ENCODE data around the gene B3GALT2.
"Not testable (repeated sequence)": the region's sequence is repeated elsewhere in the genome, so short reads cannot be mapped to it uniquely, and the experiment has no call there.

Gene B3GALT2

DNA sequence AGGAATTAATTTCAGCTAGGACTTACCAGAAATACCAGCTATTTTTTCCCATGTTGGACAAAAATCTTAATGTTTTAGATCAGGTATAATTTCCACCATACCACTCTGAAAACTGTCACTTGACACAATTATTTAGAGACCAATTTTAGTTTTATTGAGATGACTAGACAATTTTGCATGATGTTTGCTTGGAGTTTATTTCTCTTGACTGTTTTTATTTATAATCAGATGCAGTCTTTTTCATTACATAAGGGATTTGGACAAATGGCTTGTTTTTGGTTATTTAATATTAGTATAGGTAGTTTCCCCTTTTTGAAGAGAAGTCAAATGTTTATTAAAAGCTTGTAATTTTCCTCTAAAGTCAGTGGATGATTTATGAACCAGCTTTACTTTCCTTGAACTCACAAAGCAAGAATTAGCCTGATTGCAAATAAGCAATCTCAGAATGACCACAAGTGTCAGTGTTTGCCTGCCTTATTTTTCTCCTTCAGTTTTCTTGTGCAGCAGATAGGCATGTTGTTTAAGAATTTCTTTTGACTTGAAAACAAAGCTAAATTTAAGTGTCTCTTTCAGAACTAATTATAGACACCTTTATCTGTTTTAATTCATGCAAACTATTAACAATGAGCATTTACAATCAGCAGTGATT, 3.8 kb upstream of the B3GALT2 start:
- Mint-ChIP-seq H3K4me3 (no peak overlapping the region), H3K4me1 (ENCODE audit: low read depth) (peaks cover 56% of the 10 kb centered on the region), H3K27ac (no peak overlapping the region), H3K9me3 (ENCODE audit: low read depth) (no peaks in the 10 kb centered on the region), H3K36me3 (peaks cover 7% of the 10 kb centered on the region), H3K27me3 (no peaks in the 10 kb centered on the region)

DNA sequence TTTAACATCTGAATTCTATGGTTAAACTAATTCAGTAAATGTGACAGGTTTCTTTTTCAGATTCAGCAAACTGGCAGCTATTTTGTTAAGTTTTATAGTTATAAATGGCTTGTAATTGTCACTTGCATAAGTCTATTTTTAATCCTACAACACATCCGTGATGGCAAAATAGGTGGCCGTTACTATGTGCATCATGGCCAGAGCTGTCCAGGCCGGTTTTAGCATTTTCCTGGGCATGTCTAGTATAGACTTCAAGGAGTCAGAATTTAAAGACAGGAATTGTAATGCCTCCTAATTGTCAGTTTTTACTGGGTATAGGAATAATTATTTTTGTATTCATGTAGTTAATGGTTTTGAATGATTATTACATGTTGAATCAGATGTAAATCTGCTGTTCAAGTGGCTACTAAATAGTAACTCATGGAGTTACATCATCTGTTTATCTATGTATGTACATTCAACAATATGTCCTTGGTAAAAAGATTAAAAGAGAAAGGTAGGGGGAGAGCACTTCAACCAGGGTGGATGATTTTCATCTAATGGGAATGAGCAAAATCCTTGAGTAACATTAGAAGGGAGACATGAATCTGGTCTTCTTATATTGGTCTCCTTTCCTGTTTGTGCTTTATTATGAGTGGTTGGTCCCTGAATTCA, 3.2 kb upstream of the B3GALT2 start:
- Mint-ChIP-seq H3K4me3 (no peak overlapping the region), H3K27ac (no peak overlapping the region), H3K36me3 (peaks cover 5% of the 10 kb centered on the region), H3K27me3 (no peaks in the 10 kb centered on the region), H3K9me3 (ENCODE audit: low read depth) (no peaks in the 10 kb centered on the region), H3K4me1 (ENCODE audit: low read depth) (peaks cover 61% of the 10 kb centered on the region)

DNA sequence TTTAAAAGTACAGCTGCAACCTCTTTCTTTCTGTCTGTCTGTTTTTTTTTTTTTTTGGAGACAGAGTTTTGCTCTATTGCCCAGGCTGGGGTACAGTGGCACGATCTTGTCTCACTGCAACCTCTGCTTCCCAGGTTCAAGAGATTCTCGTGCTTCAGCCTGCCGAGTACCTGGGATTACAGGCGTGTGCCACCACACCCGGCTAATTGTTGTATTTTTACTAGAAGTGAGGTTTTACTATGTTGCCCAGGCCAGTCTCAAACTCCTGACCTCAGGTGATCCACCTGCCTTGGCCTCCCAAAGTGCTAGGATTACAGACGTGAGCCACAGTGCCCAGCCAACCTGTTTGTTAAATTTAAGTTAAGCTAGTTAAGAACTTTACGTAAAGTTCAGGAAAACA, 2.5 kb upstream of the B3GALT2 start:
- H3K36me3 Mint-ChIP-seq; H3K4me3 Mint-ChIP-seq; H3K27ac Mint-ChIP-seq; H3K9me3 Mint-ChIP-seq (ENCODE audit: low read depth); H3K27me3 Mint-ChIP-seq: not testable (repeated sequence)
- peaks cover 63% of the 10 kb centered on the region for H3K4me1 Mint-ChIP-seq (ENCODE audit: low read depth)

DNA sequence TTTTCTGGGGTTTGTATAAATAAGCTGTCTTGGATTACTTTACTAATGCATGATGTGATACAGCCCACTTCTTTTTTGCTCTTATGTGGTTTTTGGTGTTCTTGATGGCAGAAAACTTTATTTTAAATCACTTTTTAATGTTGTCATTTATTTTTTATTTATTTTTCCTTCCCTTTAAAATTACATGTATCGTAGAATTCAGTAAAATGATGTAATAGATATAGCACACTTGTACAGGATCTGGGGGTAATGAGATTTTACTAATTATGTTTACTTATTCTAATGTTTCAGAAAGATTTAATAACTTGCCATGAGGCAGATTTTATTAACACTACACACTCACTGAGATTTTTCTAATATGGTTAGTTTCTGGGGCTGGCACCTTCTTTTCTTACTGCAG, 701 bp upstream of the B3GALT2 start:
- Mint-ChIP-seq H3K27me3 (no peaks in the 10 kb centered on the region), H3K9me3 (ENCODE audit: low read depth) (no peaks in the 10 kb centered on the region), H3K27ac (no peak overlapping the region), H3K36me3 (no peaks in the 10 kb centered on the region), H3K4me1 (ENCODE audit: low read depth) (peaks cover 65% of the 10 kb centered on the region), H3K4me3 (no peak overlapping the region)

DNA sequence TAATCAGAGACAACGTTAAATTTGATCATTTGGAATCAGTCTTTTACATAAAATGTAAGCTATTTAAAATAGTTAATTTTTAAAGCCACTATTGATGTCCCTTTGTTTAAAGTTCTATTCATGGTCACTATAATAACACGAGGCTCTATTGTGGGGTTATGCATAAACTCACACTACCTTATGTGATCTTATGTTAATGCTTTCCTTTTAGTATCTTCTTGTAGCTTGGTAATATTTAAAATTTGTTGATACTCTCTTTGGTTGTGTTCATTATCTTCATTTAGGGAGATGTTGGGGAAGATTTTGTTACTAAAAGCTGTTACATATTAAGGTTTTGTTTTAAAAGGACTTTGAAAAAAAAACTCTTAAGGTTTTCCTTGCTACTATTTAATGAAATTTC, 1.2 kb downstream of the B3GALT2 start:
- H3K27ac Mint-ChIP-seq = peak overlapping the region; percentile 7

DNA sequence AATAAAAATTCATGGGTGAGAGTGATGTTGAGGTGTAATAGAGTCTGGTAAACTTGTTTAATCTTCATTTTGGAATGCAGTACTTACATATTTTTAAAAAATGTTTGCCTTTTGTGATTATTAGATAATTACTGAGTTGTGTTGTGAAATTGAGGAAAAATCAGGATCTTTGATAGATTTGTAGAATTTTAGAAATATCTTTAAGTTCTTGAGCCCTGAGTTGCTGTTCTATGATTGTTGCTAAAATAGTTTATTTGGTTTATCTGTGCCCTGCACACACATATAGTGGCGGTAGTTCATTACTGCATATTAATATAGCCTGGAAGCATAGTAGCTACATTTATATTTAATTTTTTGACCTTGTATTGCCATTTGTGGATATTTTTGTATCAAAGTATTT, 1.6 kb downstream of the B3GALT2 start:
- H3K4me1 Mint-ChIP-seq (ENCODE audit: low read depth) = peaks cover 55% of the 10 kb centered on the region
- no peak overlapping the region for H3K27ac Mint-ChIP-seq
- H3K27me3 Mint-ChIP-seq = no peaks in the 10 kb centered on the region
- no peak overlapping the region for H3K4me3 Mint-ChIP-seq
- H3K36me3 Mint-ChIP-seq = no peaks in the 10 kb centered on the region
- no peaks in the 10 kb centered on the region for H3K9me3 Mint-ChIP-seq (ENCODE audit: low read depth)

More for the DNA sequence above, 1.2 kb downstream of the B3GALT2 start:
- Mint-ChIP-seq H3K27me3 (no peaks in the 10 kb centered on the region), H3K4me1 (ENCODE audit: low read depth) (peaks cover 59% of the 10 kb centered on the region), H3K4me3 (no peak overlapping the region), H3K36me3 (no peaks in the 10 kb centered on the region), H3K9me3 (ENCODE audit: low read depth) (no peaks in the 10 kb centered on the region)

DNA sequence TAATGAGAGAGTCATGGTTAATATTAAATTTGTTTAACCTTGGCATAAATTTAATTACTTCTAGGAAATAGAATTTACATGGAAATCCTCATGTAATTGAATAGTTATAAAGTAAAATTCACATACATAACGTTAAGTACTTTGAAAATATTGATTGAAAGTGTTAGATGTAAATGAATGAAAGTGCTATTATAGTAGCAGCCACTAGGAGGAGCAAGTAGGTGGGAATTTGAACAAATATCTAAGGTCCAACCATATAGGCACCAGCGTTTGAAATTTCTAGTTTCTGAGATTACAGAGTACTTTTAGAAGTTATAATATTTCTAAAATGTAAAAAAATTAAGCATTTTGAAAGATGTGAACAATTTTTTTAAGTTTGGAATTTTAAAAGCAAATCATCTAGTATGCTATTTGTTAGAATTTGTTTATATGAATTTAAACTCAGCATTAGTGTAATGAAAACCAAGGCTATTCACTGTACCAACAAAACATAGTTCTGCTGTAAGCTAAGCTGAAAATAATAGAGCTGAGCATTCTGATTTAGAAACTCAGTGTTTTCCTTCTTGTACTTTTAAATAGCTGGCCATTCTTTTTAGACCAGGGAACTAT, 3.3 kb downstream of the B3GALT2 start:
- Mint-ChIP-seq H3K4me3 (no peak overlapping the region), H3K9me3 (ENCODE audit: low read depth) (no peaks in the 10 kb centered on the region), H3K4me1 (ENCODE audit: low read depth) (peaks cover 54% of the 10 kb centered on the region), H3K27ac (no peak overlapping the region), H3K36me3 (no peaks in the 10 kb centered on the region), H3K27me3 (no peaks in the 10 kb centered on the region)

DNA sequence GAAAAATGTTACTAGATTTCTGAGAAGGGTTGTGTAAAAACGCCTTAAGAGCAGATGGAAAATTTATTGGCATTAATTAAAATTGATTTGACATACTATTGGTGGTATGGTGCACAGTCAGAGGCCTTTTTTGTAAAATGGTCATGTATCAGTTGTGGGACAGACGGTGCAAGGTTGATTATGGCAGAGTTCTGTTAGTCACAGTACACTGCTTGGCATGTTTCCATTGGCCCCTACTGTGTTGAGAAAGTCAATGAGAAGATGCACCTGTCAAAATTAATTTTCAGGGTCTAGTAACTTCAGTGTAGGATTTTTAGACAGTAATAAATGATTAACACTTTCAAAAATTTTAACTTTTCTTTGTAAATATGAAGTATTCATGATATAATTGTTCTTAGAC, 4.4 kb downstream of the B3GALT2 start:
- no peaks in the 10 kb centered on the region for H3K9me3 Mint-ChIP-seq (ENCODE audit: low read depth)
- H3K27me3 Mint-ChIP-seq = no peaks in the 10 kb centered on the region
- peaks cover 47% of the 10 kb centered on the region for H3K4me1 Mint-ChIP-seq (ENCODE audit: low read depth)
- H3K27ac Mint-ChIP-seq = no peak overlapping the region
- no peaks in the 10 kb centered on the region for H3K36me3 Mint-ChIP-seq
- H3K4me3 Mint-ChIP-seq = no peak overlapping the region

DNA sequence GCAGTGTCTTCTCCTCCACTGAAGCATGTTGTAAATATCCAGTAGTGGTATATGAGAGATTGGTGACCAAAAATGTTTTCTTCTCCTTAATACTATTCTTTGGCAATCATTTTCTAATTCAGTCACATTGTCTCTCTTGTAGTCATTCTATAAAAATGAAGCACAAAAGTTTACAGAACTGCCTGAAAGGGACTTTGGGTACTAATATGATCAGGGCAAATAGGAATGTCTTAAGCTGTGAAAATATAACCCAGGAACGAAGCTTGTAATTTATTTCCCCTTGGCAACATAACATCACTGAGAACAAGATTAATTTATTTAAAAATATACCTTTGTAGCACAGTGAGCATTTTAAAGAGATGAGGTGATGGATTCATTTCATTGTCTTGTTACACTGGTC, 4.9 kb downstream of the B3GALT2 start:
- Mint-ChIP-seq H3K4me3 (no peak overlapping the region), H3K4me1 (ENCODE audit: low read depth) (peaks cover 45% of the 10 kb centered on the region), H3K36me3 (no peaks in the 10 kb centered on the region), H3K9me3 (ENCODE audit: low read depth) (no peaks in the 10 kb centered on the region), H3K27me3 (no peaks in the 10 kb centered on the region), H3K27ac (no peak overlapping the region)

DNA sequence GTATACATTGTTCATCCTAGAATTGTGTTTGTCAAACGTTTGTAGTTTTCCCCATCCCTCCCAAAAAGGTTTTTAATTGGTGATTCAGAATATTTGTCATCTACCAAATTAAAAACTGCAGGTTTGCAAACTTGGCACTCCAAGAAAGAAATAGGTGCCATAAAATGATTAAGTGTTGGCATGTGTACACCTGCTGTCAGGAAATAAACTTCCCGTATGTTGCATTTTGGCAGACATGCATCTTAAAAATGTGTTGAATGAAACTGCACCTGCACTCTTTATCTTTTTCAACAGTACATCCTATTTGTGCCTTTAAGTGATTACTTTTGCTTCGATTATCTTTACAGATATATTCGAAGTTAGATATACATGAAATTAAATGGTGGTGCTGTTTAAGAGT, 7.3 kb downstream of the B3GALT2 start:
- H3K36me3 Mint-ChIP-seq = peaks cover 5% of the 10 kb centered on the region
- no peaks in the 10 kb centered on the region for H3K9me3 Mint-ChIP-seq (ENCODE audit: low read depth)
- no peaks in the 10 kb centered on the region for H3K27me3 Mint-ChIP-seq
- peaks cover 37% of the 10 kb centered on the region for H3K4me1 Mint-ChIP-seq (ENCODE audit: low read depth)
- no peak overlapping the region for H3K4me3 Mint-ChIP-seq
- no peak overlapping the region for H3K27ac Mint-ChIP-seq

DNA sequence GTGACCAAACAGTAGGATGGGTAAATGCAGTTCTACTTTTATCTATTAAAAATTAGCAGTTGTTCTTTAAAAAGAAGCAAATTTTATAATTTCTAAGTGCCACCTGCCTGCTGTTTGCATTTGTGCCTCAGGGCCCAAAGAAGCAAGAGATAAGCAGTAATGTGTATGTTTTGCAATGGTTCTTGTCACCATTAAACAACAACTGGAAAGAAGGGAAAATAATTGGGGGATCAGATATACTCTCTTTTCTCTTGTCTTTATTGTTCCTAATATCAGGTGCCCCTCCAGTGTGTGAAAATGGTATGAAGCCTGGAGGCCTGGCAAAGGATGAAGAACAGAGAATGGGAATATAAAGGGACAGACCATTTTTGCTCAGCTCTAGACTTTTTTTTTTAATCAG, 9.6 kb downstream of the B3GALT2 start:
- peaks cover 41% of the 10 kb centered on the region for H3K4me1 Mint-ChIP-seq (ENCODE audit: low read depth)
- no peaks in the 10 kb centered on the region for H3K27me3 Mint-ChIP-seq
- peaks cover 8% of the 10 kb centered on the region for H3K36me3 Mint-ChIP-seq
- no peak overlapping the region for H3K27ac Mint-ChIP-seq
- no peaks in the 10 kb centered on the region for H3K9me3 Mint-ChIP-seq (ENCODE audit: low read depth)
- no peak overlapping the region for H3K4me3 Mint-ChIP-seq

DNA sequence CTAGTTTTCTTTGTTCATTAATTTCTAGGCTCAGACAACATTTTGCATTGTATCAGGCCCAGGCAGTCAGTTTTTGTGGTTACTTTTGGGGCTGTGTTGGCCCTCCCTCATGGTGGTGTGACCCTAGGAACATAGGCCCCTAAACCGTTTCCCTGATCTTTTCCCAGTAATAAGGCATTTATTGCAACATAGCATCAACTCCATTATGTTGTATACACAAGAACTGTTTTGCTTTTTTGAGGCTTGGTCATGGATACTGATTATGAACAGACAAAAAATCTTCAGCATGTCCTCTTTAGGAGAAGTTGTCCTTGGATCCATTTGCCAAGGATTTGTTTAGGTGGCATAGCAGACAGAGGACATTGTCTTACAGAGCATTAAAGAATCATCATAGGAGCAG, 10.3 kb downstream of the B3GALT2 start:
- H3K27me3 Mint-ChIP-seq = no peaks in the 10 kb centered on the region
- no peak overlapping the region for H3K4me3 Mint-ChIP-seq
- no peaks in the 10 kb centered on the region for H3K9me3 Mint-ChIP-seq (ENCODE audit: low read depth)
- peaks cover 8% of the 10 kb centered on the region for H3K36me3 Mint-ChIP-seq
- peaks cover 41% of the 10 kb centered on the region for H3K4me1 Mint-ChIP-seq (ENCODE audit: low read depth)
- H3K27ac Mint-ChIP-seq = peak overlapping the region; percentile 19

DNA sequence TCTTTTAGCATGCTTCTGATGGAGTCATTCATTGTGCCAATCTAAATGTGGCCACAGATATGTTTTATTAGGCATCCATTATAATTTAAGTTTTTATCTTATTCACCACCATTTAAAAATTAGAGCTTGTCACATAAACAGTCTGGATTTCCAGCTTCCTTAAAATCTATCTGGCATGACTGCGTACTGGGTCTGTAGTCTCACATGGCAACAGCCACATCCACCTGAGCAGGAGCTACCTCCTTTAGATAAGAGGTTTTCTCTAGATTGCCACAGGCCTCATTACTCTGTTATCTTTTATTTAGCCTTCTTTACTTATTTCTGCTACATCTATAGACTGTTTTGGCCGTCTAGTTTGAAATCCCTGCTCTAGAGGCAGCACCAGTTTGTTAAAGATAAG, 29.1 kb downstream of the B3GALT2 start:
- Mint-ChIP-seq H3K4me3 (no peak overlapping the region), H3K27me3 (no peaks in the 10 kb centered on the region), H3K36me3 (peaks cover 12% of the 10 kb centered on the region), H3K9me3 (ENCODE audit: low read depth) (no peaks in the 10 kb centered on the region), H3K27ac (no peak overlapping the region), H3K4me1 (ENCODE audit: low read depth) (peaks cover 39% of the 10 kb centered on the region)

DNA sequence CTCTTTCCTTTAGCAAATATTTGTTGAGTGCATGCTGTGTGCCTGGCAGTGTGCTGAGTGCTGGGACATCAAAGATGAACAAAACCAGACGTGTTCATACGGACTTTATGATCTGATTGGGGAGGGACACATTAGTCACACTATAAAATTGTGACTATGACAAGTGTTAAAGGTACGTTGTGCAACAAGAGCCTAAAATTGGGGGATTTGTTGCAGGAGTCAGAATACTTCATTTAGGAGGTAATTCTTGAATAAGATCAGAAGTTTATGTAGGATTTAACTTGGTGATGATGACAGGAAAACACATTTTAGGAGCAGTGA, 29.6 kb downstream of the B3GALT2 start:
- H3K9me3 Mint-ChIP-seq (ENCODE audit: low read depth) = no peaks in the 10 kb centered on the region
- H3K27me3 Mint-ChIP-seq = no peaks in the 10 kb centered on the region
- peak overlapping the region; percentile 54 for H3K27ac Mint-ChIP-seq
- H3K4me1 Mint-ChIP-seq (ENCODE audit: low read depth) = peaks cover 40% of the 10 kb centered on the region
- H3K4me3 Mint-ChIP-seq = no peak overlapping the region
- peaks cover 15% of the 10 kb centered on the region for H3K36me3 Mint-ChIP-seq

DNA sequence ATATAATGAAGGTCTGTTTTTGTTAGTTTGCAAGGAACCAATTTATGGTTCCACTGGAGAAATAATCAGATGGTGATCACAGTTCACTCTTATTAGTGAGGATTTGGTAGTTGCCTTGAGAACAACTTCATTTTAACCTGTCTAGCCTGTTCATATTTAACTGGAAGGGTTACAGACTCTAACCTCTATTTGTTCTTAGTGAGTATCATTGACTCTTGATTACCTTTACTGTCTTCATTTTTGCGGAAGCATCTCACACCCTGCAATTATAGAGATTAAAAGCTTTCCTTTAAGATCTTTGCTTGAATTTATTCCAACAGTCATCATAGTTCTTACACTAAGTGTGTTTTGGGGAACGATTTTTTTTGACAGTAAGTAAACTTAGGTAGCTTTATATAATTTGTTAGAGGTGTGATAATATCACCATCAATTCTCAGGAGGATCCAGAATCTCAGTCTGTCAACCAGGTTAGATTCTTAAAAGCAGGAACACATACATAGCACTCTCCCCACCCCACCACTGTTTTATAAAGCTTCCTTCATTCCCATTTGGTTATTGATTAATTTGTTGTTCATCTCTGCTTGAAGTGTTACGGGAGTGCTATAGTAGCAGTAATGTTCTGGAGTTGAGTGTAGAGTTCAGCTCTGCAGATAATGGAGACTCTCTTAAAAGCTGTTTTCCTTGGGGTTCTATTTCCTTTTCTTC, 30.1 kb downstream of the B3GALT2 start:
- peaks cover 15% of the 10 kb centered on the region for H3K36me3 Mint-ChIP-seq
- peaks cover 40% of the 10 kb centered on the region for H3K4me1 Mint-ChIP-seq (ENCODE audit: low read depth)
- no peaks in the 10 kb centered on the region for H3K27me3 Mint-ChIP-seq
- peak overlapping the region; percentile 54 for H3K27ac Mint-ChIP-seq
- H3K9me3 Mint-ChIP-seq (ENCODE audit: low read depth) = no peaks in the 10 kb centered on the region
- no peak overlapping the region for H3K4me3 Mint-ChIP-seq

Data from activated naive CD8-positive, alpha-beta T cell (primary cell).